Peyer's patch (tissue), 4 donors: ENCODE results near the gene ROBO2.

Experiments used
- POLR2A ChIP-seq, 2 donors: fragments of 450-650 bp; IDR thresholded peaks; one replicate each; pipeline ENCODE4 v1.5.1; 2017; ENCODE audit warnings: antibody characterized with exemption in 2 of 2, mild to moderate bottlenecking in 2 of 2, moderate library complexity in 2 of 2
- TF ChIP-seq, protein P1 (sequence below), 6 experiments: fragments of 450-650 bp in 4 of 6; fragments of 200-600 bp in 2 of 6; sonication (generic) in 1 of 6; IDR thresholded peaks; one replicate each; pipeline ENCODE4 v1.5.1; 2017 to 2019; ENCODE audit warnings: antibody characterized with exemption in 6 of 6, mild to moderate bottlenecking in 3 of 6, moderate library complexity in 1 of 6

DNA sequence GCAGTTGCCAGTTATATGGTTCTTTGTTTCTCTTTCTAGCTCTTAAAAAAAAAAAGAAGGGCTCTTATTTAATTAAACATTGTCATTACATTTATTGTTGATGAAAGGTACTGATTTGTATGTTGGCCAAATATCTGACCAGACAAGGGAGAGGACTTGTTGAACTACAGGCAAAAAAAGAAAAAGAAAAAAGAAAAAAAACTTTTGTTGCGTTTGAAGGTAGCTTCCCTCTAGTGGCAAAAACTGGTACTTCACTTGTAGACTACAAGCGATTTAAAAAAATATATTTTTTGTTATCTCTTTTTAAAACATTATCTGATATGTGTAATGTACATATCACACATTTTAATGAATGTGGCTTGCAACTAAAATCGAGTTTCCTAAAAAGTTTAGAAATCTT is 280.6 kb downstream of the ROBO2 start:
- TF ChIP-seq POLR2A (IDR thresholded peaks at IDR 0.05), result no peak
- TF ChIP-seq, protein P1, sequence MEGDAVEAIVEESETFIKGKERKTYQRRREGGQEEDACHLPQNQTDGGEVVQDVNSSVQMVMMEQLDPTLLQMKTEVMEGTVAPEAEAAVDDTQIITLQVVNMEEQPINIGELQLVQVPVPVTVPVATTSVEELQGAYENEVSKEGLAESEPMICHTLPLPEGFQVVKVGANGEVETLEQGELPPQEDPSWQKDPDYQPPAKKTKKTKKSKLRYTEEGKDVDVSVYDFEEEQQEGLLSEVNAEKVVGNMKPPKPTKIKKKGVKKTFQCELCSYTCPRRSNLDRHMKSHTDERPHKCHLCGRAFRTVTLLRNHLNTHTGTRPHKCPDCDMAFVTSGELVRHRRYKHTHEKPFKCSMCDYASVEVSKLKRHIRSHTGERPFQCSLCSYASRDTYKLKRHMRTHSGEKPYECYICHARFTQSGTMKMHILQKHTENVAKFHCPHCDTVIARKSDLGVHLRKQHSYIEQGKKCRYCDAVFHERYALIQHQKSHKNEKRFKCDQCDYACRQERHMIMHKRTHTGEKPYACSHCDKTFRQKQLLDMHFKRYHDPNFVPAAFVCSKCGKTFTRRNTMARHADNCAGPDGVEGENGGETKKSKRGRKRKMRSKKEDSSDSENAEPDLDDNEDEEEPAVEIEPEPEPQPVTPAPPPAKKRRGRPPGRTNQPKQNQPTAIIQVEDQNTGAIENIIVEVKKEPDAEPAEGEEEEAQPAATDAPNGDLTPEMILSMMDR (IDR thresholded peaks at IDR 0.05), result peak in 5 of 6 experiments; percentile 18 to 67 (median 47)
